ENCODE results near the gene KY.

- TF ChIP-seq POLR2A (IDR thresholded peaks at IDR 0.05; ENCODE audit: low read depth, low read length) (no peak), POLR2AphosphoS5 (IDR thresholded peaks at IDR 0.05; ENCODE audit: low read depth, low read length) (no peak), TAF1 (IDR thresholded peaks at IDR 0.05; ENCODE audit: borderline replicate concordance, low read depth, low read length) (no peak)
Measured at GRCh38 chr3:134642445-134643149, 8.2 kb downstream of the KY start.
